ENCODE data around the gene DPPA5. TPM values are rescaled to one million over a fixed set of nuclear protein-coding genes. Genes with fewer than 3 reads are reported as not detected.
"Not testable (repeated sequence)": the region's sequence is repeated elsewhere in the genome, so short reads cannot be mapped to it uniquely, and the experiment has no call there.

The DPPA5 gene
- total RNA-seq, 2 experiments from 2014 or later = not detected

DNA sequence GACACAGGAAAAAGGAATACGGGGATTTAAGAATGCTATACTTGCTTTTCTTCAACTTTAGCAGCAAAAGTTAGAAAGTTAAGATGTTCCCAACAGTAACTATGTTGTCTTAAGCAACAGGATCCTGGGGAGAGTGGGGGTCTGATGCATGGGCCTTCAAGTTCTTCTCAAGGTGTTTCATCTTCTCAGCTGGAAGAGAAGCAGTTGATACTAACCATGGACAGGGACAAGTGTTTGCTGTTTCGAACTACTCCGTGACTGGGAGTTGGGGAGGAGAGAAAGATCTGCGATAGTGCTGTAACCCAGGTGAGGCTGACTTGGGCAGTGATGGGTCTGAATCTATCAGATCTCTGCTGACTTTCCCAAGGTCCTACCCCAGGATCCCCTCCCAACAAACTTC lies 14.6 kb upstream of the DPPA5 start:
- CTCF ChIA-PET = no interaction called here

DNA sequence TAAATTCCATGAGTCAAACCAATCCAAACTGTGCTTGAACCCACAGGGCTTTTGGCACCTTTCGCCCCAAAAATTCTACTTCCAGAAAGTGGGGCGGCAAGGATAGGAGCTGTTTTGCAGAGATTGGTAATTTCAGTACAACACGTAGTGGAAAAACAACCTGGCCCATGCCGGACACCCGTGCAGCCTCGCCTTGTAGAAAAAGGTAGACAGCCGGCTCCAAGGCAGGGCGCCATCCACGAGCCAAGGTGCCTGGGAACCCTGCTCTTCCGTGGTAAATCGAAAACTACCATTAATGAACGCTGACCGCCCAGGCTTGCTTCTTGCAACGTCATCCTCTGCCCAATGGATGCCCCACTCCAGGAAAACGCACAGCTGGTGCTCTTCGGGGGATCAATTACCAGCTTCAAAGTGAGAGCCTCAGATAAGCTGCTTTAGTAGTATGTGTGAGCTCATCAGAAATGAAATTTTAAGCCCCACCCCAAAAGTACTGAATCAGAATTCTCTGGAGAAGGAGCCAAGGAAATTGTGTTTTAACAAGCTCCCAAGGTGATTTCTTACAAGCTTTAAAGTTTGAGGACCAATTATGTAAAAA lies 13.8 kb upstream of the DPPA5 start:
- CTCF ChIA-PET = no interaction called here
- POLR2A ChIA-PET = no interaction called here

More for the DNA sequence above, 14.6 kb upstream of the DPPA5 start:
- POLR2A ChIA-PET = no interaction called here

DNA sequence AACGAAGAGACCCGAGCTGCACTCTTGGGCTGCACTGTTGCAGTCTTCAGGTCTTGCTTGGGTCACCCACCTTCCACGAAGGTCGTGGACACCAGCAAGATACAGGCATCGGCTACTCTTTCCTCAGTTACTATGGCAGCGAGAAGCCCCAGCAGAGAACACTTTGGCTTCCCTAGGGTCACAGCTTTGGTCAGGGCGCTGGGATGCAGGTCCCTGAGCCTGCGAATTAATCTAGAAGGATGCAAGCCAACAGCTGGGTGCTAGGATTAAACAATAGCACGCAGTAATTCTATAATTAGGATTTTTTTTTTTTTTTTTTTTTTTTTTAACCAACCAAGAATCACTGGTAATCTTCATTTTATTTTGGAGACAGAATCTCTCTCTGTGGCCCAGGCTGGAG lies 10.5 kb upstream of the DPPA5 start:
- ChIA-PET POLR2A (no interaction called here), CTCF (no interaction called here)

DNA sequence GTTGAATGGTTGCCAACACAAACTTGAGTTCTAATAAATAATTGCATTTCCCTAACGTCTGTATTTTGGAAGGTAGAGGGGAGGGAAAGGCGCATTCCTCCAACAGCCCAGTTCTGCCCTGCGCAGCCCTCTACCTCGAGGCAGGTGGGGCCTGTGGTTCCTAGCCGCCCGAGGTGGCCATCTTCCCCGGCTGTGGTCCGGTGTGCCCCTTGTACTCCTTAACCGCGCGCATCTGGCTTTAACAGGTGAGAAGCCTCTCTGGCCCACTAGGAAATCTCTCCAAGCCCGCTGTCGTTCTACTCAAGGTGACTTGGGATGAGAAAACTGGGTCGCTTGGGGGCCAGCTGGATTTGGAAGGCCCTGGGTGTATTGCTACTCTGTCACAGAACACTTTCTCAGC lies 10.0 kb upstream of the DPPA5 start:
- ChIA-PET CTCF (no interaction called here), POLR2A (no interaction called here)

DNA sequence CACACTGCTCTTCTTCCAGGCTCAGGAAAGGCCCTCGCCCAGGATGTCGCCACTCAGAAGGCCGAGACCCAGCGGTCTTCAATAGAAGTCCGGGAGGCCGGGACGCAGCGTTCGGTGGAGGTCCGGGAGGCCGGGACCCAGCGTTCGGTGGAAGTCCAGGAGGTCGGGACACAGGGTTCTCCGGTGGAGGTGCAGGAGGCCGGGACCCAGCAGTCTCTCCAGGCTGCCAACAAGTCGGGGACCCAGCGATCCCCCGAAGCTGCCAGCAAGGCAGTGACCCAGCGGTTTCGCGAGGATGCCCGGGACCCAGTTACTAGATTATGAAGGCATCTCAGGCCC lies 9.4 kb upstream of the DPPA5 start:
- POLR2A ChIA-PET = no interaction called here
- CTCF ChIA-PET = no interaction called here

DNA sequence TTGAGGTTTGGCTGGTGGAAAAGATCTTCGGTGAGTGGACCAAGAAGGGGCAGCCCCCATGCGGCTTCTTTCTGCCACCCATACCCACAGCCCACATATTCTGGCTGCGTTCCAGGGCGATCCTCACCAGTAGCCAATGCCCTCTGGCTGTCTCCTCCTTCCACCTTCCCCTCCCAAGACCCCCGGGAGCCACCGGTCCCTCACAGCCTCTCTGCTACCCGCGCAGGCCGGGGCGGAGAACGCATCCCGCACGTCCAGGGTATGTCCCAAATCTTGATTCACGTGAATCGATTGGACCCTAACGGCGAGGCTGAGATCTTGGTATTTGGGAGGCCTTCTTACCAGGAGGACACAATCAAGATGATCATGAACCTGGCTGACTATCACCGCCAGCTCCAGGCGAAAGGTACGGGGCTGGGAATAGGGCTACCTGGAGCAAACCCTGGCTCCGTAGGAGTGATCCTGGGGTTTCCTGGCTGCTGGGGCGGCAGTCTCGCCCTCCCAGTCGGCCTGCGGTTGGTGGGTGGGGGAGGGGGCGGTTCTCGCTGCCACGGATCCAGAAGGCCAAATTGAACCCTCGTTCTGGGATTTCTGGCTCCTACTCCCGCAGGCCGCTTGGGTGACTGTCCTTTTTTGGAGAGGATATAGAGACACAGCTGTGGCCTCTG lies 8.9 kb upstream of the DPPA5 start:
- POLR2A ChIA-PET = no interaction called here
- CTCF ChIA-PET = no interaction called here

DNA sequence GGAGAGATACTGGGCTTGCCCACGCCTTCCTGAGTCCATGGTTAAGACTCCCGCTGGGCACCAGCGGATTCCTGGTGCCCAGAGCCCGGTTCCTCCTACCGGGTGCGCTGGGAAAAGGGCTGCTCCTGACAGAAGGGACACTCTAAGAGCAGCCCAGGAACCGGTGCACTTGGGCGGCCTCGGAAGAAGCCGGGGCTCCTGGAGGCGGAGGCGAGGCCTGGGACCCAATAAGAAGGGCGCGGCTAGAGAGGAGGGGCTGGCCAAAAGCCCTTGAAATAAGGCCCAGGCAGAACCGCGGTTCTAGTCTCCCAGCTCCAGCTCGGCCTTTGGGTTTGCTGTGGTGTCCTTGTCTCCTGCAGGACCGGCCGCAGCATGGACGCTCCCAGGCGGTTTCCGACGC lies 8.3 kb upstream of the DPPA5 start, which contains the start of gene KHDC3L:
KHDC3L (plus strand) TSS at position 301 of the 400 bp plus-strand sequence; CDS start at position 373, 72 bp downstream.
- ChIA-PET CTCF (no interaction called here), POLR2A (no interaction called here)

DNA sequence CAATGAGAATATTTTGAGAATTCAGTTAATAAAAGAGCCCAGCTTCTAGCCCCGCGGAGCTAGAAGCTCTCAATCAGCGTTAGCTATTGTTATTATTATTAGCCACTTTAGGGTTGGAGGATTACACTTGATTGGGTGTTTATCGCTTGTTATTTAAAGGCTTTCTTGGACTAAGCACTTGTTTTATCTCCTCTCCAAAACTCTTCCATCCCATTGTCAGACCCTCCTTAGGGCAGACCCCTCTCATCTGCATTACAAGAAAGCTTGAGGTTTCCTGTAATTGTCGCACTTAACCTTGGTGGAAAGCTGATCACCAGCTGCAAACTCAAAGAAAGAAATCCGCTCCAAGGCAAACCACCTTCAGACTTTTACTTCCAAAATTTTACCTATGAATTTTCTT lies 4.8 kb downstream of the DPPA5 start:
- CTCF ChIA-PET = interaction anchor here (1.0 kb wide), 1 partner anchor 9 kb away, joined by 3 read pairs; no protein-coding TSS in a partner anchor
- POLR2A ChIA-PET = no interaction called here

DNA sequence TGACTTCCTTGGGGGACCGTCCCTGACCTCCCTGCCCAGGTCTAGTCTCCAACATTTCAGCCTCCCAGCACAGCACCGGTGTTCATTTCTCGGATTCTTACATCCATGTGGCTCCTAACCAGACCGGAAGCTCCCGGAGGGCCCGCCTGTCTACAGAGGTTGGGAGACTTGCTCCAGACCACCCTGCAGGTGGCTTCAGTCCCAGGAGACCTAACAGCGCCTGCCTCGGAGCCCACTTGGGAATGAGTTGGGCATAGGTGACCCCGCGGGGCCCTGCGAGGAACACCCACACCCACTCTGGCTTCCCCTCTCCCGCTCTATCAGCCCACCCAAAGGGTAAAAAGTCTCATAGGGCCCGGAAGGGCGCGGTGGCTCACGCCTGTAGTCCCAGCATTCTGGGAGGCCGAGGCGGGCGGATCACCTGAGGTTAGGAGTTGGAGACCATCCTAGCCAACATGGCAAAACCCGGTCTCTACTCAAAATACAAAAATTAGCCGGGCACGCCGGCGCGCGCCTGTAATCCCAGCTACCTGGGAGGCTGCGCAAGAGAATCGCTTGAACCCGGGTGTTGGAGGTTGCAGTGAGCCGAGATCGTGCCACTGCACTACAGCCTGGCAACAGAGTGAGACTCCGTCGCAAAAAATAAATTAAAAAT lies 5.4 kb downstream of the DPPA5 start:
- POLR2A ChIA-PET = no interaction called here
- CTCF ChIA-PET = interaction anchor here (1.0 kb wide), 1 partner anchor 8 kb away, joined by 3 read pairs; no protein-coding TSS in a partner anchor

DNA sequence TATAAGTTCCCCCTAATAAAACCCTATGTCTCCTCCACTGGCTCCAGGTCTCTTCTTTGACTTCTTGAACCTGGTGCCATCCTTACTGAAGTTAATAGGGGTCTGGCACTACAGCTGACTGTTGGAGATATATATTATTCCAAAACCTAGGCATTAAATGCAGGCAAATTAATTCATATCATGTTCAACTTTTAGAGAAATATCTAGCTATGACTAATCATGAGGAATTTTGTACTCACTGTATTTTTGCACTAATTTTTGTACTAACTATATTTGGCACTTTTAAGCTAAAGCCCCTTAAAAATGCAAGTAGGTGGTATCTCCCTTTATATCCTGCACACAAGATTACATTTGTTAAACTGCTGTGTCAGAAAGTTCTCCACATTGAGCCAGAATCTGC lies 10.9 kb downstream of the DPPA5 start:
- ChIA-PET POLR2A (no interaction called here), CTCF (no interaction called here)

DNA sequence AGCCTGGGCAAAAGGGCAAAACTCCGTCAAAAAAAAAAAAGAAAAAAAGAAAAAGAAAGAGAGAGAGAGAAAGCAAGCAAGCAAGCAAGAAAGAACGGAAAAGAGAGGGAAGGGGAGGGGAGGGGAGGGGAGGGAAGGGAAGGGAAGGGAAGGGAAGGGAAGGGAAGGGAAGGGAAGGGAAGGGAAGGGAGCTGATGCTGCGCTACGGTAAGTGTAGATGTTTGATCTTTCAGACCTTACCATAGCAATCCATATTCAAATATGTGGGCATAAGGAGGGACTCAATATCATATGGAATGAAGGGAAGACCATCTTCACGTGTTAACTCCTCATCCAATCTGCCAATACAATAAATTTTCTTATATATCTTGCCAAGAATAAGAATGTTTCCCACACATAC lies 11.9 kb downstream of the DPPA5 start:
- ChIA-PET CTCF (no interaction called here), POLR2A (interaction anchor here (0.5 kb wide), 1 partner anchor 29 kb away, joined by 3 read pairs; no protein-coding TSS in a partner anchor)

DNA sequence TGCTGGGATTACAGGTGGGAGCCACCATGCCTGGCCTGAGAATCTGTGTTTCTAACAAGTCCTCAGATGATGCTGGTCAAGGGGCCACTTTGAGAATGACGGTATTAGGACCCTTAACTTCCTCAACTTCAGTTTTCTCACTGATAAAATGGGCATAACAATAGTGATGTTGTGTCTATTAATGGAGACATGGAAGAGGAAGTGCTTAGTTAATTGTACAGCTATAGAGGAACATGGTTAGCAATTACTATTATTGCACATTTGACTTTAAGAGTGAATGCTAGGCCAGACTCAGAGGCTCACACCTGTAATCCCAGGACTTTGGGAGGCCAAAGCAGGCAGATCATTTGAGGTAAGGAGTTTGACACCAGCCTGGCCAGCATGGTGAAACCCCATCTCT lies 12.7 kb downstream of the DPPA5 start:
- POLR2A ChIA-PET = no interaction called here
- CTCF ChIA-PET = no interaction called here

DNA sequence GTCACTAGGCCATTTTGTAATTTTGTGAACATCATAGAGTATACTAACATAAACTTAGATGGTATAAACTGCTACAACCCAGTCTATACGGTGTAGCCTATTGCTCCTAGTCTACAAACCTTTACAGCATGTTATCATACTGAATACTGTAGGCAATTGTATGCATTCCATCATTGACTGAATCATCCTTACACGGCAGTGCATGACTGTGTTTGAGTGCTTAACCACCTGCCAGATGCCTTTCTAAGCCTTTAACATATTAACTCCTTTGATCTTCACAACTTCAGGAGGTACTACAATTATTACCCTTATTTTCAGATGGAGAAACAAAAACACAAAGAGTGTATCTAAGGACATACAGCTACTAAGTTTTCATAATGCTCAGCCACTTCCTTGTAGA lies 14.0 kb downstream of the DPPA5 start:
- POLR2A ChIA-PET = no interaction called here
- CTCF ChIA-PET = interaction anchor here (1.0 kb wide), 1 partner anchor 9 kb away, joined by 3 read pairs; no protein-coding TSS in a partner anchor

DNA sequence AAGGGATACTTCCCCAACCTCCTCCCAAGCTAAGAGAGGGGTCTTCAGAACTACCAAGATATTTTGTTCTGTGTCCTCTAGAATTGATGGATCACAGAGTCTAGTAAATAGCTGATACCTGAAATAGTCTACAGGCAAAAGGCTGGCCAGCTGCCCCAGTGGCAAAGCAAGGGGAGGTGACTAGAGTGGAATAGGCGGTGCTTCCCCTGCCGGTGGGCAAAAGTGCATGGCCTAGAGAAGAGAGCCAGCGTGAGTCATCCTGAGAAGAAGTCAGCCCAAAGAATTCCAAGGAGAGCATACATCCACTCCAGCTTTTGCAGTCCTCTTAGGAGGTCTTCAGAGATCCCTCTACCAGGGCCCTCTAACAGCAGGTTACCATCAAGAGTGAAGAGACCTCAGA lies 14.7 kb downstream of the DPPA5 start:
- CTCF ChIA-PET = no interaction called here
- POLR2A ChIA-PET = no interaction called here

DNA sequence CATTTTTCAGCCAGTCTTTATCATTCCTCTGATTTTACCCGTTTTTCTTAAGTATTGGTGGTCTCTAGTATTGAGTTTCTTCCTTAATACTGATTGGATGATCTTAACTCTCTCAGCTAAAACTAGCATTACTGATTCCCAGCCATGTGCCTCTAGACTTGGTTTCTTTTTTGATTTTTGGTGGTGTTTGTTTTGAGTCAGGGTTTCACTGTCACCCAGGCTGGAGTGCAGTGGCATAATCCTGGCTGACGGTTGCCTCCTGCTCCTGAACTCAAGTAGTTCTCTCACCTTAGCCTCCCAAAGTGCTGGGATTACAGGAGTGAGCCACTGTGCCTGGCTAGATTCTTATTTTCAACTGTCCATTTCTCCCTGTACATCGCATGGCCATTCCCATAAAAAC lies 24.9 kb downstream of the DPPA5 start:
- ChIA-PET CTCF (interaction anchor here (0.6 to 1.2 kb wide), 4 partner anchors 43 to 917 kb away, joined by 3 read pairs; no protein-coding TSS in a partner anchor), POLR2A (no interaction called here)

DNA sequence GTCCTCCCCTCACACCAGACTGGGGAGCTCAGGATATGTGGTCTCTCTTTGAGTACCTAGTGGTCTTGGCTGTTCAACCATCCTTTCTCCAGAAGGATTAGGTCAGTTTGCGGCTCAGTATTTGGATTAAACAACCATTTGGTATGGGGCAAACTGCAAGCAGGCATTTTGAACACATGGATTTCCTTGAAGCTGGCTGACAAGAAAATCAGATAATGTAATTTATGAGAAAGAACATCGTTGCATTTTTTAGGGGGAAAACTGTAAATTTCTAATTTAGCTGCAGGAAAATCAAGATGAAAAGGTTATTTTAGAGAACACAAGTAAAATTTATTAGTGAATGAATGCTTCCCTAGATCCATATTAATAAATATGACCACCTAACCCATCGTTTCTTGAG lies 25.3 kb downstream of the DPPA5 start:
- CTCF ChIA-PET = interaction anchor here (0.6 to 1.2 kb wide), 4 partner anchors 43 to 917 kb away, joined by 3 read pairs; no protein-coding TSS in a partner anchor

DNA sequence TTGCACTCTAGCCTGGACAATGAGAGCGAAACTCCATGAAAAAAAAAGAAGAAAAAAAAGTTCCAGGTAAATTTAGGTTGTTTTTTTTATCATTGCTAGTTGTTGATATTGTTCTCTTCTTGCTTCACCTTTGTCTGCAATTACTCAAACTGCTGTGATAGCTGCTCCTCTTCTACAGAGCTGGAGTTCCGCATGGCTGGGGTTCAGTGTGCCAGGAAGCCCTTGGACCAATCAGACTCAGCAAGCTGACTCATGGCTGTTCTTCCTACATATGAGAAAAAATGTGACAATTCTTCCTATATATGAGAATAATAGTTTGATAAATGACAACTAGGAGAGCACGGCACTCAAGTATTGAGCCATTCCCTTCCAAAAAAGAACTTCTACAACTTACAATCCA lies 28.4 kb downstream of the DPPA5 start:
- ChIA-PET POLR2A (no interaction called here), CTCF (interaction anchor here (1.3 to 1.9 kb wide), 2 partner anchors 38 to 40 kb away, joined by 4 to 5 read pairs; no protein-coding TSS in a partner anchor)

More for the DNA sequence above, 25.3 kb downstream of the DPPA5 start:
- POLR2A ChIA-PET = no interaction called here

DNA sequence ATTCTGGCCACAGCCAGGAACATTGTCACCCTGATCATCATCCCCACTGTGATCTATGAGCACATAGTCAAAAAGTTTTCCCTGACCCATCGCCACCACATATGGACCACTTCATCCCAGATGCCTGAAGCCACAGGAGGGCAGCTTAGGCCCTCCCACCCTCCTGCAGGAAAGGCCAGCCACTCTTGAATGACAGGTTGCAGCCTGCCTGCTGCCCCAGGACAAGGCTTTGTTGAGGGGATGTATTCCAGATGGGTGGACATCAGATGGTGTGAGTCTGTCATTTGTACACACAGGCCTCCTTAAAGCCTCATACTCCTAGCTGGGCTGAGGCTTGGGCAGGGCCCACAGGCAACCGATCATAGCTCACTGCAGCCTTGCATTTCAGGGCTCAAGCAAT lies 30.8 kb downstream of the DPPA5 start:
- CTCF ChIA-PET = interaction anchor here (0.5 kb wide), 1 partner anchor 28 kb away, joined by 5 read pairs; no protein-coding TSS in a partner anchor
- POLR2A ChIA-PET = no interaction called here

DNA sequence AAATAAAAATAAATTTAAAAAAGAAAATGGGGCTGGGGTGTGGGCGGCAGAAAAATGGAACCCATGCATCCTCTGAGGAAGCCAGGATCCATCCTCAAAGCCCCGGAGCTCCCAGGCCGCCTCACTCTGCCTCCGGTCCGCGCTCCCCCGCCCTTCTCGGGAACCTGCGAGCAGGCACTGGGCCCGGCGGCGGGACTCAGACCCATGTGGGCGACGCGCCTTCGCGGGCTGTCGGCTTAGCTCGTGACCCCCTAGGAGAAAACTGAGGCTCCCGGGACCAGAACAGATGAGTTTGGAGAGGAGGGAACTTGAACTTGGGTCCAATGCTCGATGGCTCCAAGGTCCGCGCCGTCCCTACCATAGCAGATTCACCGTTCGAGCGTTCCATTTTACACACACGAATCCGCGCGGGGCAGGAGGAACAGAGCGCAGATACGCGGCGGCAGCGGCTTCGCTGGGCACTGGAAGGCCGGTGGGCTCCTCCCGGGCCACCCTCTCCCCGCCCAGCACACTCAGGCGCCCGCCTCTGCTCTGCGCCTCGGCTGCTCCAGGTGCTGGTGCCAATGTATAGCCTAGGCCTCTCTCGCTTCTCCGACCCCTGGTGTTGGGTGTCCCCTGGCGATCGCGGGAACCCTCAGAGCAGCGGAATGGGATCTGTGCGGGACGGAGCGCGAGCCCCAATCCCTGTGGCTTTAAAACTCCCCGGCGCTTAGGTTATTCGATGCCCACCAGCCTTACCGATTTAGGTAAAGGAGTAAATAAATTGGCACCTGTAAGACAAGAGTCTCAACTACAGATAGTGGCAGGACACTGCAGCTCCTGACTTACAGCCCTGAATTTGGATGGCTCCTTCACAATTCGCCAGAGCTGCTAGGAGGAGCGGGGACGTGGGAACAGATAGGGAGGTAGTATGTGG lies 39.2 kb downstream of the DPPA5 start:
- CTCF ChIA-PET = no interaction called here
- POLR2A ChIA-PET = interaction anchor here (0.5 kb wide), 1 partner anchor 143 kb away, joined by 3 read pairs; no protein-coding TSS in a partner anchor

DNA sequence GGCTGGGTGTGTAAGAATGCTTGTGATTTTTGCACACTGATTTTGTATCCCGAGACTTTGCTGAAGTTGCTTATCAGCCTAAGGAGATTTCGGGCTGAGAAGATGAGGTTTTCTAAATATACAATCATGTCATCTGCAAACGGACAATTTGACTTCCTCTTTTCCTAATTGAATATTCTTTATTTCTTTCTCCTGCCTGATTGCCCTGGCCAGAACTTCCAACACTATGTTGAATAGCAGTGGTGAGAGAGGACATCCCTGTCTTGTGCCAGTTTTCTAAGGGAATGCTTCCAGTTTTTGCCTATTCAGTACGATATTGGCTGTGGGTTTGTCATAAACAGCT lies 43.6 kb downstream of the DPPA5 start:
- POLR2A ChIA-PET, CTCF ChIA-PET: not testable (repeated sequence)
